ENCODE data around the gene DPY19L2.
"Not testable (repeated sequence)": the region's sequence is repeated elsewhere in the genome, so short reads cannot be mapped to it uniquely, and the experiment has no call there.

- TF ChIP-seq, protein P1, sequence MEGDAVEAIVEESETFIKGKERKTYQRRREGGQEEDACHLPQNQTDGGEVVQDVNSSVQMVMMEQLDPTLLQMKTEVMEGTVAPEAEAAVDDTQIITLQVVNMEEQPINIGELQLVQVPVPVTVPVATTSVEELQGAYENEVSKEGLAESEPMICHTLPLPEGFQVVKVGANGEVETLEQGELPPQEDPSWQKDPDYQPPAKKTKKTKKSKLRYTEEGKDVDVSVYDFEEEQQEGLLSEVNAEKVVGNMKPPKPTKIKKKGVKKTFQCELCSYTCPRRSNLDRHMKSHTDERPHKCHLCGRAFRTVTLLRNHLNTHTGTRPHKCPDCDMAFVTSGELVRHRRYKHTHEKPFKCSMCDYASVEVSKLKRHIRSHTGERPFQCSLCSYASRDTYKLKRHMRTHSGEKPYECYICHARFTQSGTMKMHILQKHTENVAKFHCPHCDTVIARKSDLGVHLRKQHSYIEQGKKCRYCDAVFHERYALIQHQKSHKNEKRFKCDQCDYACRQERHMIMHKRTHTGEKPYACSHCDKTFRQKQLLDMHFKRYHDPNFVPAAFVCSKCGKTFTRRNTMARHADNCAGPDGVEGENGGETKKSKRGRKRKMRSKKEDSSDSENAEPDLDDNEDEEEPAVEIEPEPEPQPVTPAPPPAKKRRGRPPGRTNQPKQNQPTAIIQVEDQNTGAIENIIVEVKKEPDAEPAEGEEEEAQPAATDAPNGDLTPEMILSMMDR (conservative IDR thresholded peaks at IDR 0.05; ENCODE audit: low read length) = not testable (repeated sequence)
- not testable (repeated sequence) for TF ChIP-seq EZH2phosphoT487 (IDR thresholded peaks at IDR 0.05; ENCODE audit: borderline replicate concordance)
These were observed 17.5 kb upstream of the DPY19L2 start for GRCh38 chr12:63685789-63686188.

All from Loucy (cell line).